Measurements from ENCODE around the gene CHTF18. TPM values are rescaled to one million over a fixed set of nuclear protein-coding genes. Genes with fewer than 3 reads are reported as not detected.

CHTF18 gene
- total RNA-seq, 2 experiments from 2014 or later, result 126 to 127 TPM

- Mint-ChIP-seq H3K36me3 (ENCODE audit: low read depth) (peaks cover 22% of the 10 kb centered on the region), H3K4me3 (no peak overlapping the region), H3K9me3 (no peaks in the 10 kb centered on the region), H3K27me3 (ENCODE audit: low read depth) (no peaks in the 10 kb centered on the region), H3K27ac (no peak overlapping the region), H3K4me1 (ENCODE audit: low read depth) (peaks cover 6% of the 10 kb centered on the region)
- CTCF ChIA-PET, result no interaction called here
- DNase-seq, result no peak
- intact Hi-C loops (cut with micrococcal nuclease), result no loop called here
Measured at GRCh38 chr16:792221-792995, 4.0 kb downstream of the CHTF18 start.

DNA sequence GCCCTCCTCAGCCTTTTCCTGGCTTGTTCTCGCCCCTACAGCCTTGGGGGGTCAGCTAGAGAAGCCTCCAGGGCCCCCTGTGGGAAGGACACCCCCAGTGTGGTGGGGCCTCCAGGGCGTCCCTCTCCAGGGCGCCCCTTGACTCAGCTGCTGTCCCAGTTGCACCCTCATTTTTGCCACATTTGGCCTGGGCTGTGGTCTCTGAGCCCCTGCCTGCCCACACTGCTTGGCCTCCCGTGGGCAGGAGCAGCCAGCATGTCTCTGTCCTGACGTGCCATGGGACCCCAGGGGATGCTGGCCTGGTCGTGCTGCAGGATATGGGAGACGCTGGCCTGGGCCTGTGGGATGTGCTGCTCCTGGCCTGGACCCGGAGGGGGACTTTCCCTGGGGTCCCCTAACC, 5.0 kb downstream of the CHTF18 start:
- Mint-ChIP-seq H3K27me3 (ENCODE audit: low read depth) (no peaks in the 10 kb centered on the region), H3K9me3 (no peaks in the 10 kb centered on the region), H3K4me1 (ENCODE audit: low read depth) (peaks cover 6% of the 10 kb centered on the region), H3K27ac (no peak overlapping the region), H3K36me3 (ENCODE audit: low read depth) (peaks cover 29% of the 10 kb centered on the region), H3K4me3 (no peak overlapping the region)
- CTCF ChIA-PET, result no interaction called here
- intact Hi-C loops (cut with micrococcal nuclease), result no loop called here
- no peak for DNase-seq

DNA sequence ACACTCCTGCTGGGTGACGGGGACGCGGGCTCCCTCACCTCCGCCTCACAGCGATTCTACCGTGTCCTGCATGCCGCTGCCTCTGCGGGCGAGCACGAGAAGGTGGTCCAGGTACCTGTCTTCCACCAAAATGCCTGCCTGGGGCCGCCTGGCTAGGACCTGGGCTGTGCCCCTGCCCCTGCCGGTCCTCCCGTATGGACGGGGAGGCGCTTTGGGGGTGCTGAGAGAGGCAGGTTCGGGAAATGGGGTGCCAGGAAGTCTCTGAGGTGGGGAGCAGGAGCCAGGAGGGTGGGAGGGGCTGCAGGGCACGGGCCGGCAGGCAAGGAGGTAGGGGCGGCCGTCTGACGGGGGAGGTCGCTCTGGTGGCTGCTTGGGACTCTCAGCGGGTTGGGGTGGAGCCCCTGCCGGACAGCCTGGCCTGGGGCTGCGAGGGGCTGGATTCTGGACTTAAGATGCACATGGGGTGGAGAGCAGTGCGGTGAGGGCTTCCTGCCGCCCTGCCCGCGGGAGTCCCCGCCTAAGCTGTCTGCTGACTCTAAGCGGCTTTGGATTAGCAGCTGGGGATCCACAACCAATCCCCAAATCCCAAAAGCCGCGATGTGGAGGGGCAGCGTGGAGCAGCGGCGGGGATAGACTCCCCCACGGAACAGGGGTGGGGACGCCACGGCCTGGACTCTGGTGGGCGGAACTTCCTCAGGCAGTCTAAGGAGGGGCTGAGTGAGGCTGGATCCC, 5.8 kb downstream of the CHTF18 start:
- Mint-ChIP-seq H3K27ac (no peak overlapping the region), H3K36me3 (ENCODE audit: low read depth) (peaks cover 30% of the 10 kb centered on the region), H3K9me3 (no peaks in the 10 kb centered on the region), H3K4me3 (no peak overlapping the region), H3K4me1 (ENCODE audit: low read depth) (peaks cover 6% of the 10 kb centered on the region), H3K27me3 (ENCODE audit: low read depth) (no peaks in the 10 kb centered on the region)
- intact Hi-C loops (cut with micrococcal nuclease), result no loop called here
- CTCF ChIA-PET, result no interaction called here
- no peak for DNase-seq

GRCh38 chr16:794853-795466, 6.5 kb downstream of the CHTF18 start:
- H3K36me3 Mint-ChIP-seq (ENCODE audit: low read depth), result peaks cover 30% of the 10 kb centered on the region
- no peaks in the 10 kb centered on the region for H3K27me3 Mint-ChIP-seq (ENCODE audit: low read depth)
- CTCF ChIA-PET, result no interaction called here
- H3K4me1 Mint-ChIP-seq (ENCODE audit: low read depth), result peaks cover 3% of the 10 kb centered on the region
- H3K4me3 Mint-ChIP-seq, result no peak overlapping the region
- H3K27ac Mint-ChIP-seq, result no peak overlapping the region
- intact Hi-C loops (cut with micrococcal nuclease), result no loop called here
- H3K9me3 Mint-ChIP-seq, result no peaks in the 10 kb centered on the region
- no peak for DNase-seq

- no peaks in the 10 kb centered on the region for H3K27me3 Mint-ChIP-seq (ENCODE audit: low read depth)
- intact Hi-C loops (cut with micrococcal nuclease), result no loop called here
- no peak overlapping the region for H3K4me3 Mint-ChIP-seq
- CTCF ChIA-PET, result no interaction called here
- no peak overlapping the region for H3K27ac Mint-ChIP-seq
- DNase-seq, result no peak
- no peaks in the 10 kb centered on the region for H3K9me3 Mint-ChIP-seq
- peaks cover 30% of the 10 kb centered on the region for H3K36me3 Mint-ChIP-seq (ENCODE audit: low read depth)
- H3K4me1 Mint-ChIP-seq (ENCODE audit: low read depth), result peaks cover 3% of the 10 kb centered on the region
Measured at GRCh38 chr16:795580-796229, 7.3 kb downstream of the CHTF18 start.

DNA sequence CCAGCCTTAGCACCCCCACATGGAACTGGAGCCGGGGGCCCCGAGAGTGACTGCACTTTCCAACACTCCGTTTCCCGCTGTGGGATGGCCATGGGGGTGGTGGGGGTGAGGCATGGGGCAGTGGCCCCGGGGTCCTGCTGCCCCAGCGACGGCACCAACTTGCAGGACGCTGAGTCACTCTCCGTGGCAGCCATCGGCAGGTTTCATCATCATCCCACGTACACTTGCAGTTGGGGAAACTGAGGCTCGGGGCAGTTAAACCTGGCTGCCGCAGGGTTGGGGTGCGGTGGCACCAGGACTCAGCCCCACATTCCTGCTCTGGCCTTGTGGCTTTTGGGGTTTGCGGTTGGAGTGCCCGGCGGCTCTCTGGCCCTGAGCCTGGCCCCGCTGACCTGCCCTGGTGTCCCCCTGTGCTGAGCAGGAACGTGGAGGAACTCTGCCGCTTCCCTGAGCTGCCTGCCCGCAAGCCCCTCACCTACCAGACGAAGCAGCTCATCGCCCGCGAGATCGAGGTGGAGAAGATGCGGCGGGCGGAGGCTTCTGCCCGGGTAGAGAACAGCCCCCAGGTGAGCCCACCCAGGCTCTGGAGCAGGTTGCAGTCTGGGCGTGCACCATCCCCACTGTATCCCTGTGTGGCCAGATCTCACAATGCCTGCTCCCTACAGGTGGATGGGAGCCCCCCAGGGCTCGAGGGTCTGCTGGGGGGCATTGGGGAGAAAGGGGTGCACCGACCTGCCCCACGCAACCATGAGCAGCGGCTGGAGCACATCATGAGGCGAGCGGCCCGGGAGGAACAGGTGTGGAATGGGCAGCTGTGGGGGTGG, 8.1 kb downstream of the CHTF18 start:
- Mint-ChIP-seq H3K9me3 (no peaks in the 10 kb centered on the region), H3K27me3 (ENCODE audit: low read depth) (no peaks in the 10 kb centered on the region), H3K4me3 (no peak overlapping the region), H3K4me1 (ENCODE audit: low read depth) (peaks cover 1% of the 10 kb centered on the region), H3K36me3 (ENCODE audit: low read depth) (peaks cover 24% of the 10 kb centered on the region), H3K27ac (no peak overlapping the region)
- no peak for DNase-seq
- CTCF ChIA-PET, result no interaction called here
- intact Hi-C loops (cut with micrococcal nuclease), result no loop called here

- peaks cover 2% of the 10 kb centered on the region for H3K27me3 Mint-ChIP-seq (ENCODE audit: low read depth)
- CTCF ChIA-PET, result no interaction called here
- no peak overlapping the region for H3K4me3 Mint-ChIP-seq
- no peaks in the 10 kb centered on the region for H3K9me3 Mint-ChIP-seq
- H3K4me1 Mint-ChIP-seq (ENCODE audit: low read depth), result no peaks in the 10 kb centered on the region
- peaks cover 19% of the 10 kb centered on the region for H3K36me3 Mint-ChIP-seq (ENCODE audit: low read depth)
- intact Hi-C loops (cut with micrococcal nuclease), result no loop called here
- no peak overlapping the region for H3K27ac Mint-ChIP-seq
- no peak for DNase-seq
Measured at GRCh38 chr16:797120-797420, 8.7 kb downstream of the CHTF18 start.

DNA sequence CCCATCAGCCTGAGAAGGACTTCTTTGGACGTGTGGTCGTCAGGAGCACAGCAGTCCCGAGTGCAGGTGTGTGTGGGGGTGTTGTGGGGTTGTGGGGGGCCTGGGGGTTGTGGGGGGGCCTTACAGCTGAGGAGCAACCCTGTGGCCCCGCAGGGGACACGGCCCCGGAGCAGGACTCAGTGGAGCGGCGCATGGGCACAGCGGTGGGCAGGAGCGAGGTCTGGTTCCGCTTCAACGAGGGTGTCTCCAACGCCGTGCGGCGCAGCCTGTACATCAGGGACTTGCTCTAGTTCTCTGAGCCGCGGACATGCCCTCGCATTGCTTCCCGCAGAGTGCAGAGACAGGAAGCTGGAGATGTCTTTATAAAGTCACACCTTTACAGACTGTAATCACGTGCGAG, 9.3 kb downstream of the CHTF18 start:
- no peak overlapping the region for H3K4me3 Mint-ChIP-seq

GRCh38 chr16:798666-799065, 10.2 kb downstream of the CHTF18 start:
- Mint-ChIP-seq H3K4me1 (ENCODE audit: low read depth) (no peaks in the 10 kb centered on the region), H3K4me3 (no peak overlapping the region)
- intact Hi-C loops (cut with micrococcal nuclease), result no loop called here

More for the DNA sequence above, 9.3 kb downstream of the CHTF18 start:
- Mint-ChIP-seq H3K36me3 (ENCODE audit: low read depth) (peaks cover 18% of the 10 kb centered on the region), H3K27me3 (ENCODE audit: low read depth) (peaks cover 3% of the 10 kb centered on the region), H3K9me3 (no peaks in the 10 kb centered on the region), H3K27ac (no peak overlapping the region), H3K4me1 (ENCODE audit: low read depth) (no peaks in the 10 kb centered on the region)
- DNase-seq, result no peak
- intact Hi-C loops (cut with micrococcal nuclease), result no loop called here
- CTCF ChIA-PET, result no interaction called here

GRCh38 chr16:799111-799947, 10.9 kb downstream of the CHTF18 start:
- Mint-ChIP-seq H3K27ac (no peak overlapping the region), H3K4me1 (ENCODE audit: low read depth) (no peaks in the 10 kb centered on the region), H3K36me3 (ENCODE audit: low read depth) (peaks cover 18% of the 10 kb centered on the region)

More at GRCh38 chr16:798666-799065, 10.2 kb downstream of the CHTF18 start:
- no peak overlapping the region for H3K27ac Mint-ChIP-seq
- CTCF ChIA-PET, result no interaction called here
- H3K9me3 Mint-ChIP-seq, result no peaks in the 10 kb centered on the region
- H3K27me3 Mint-ChIP-seq (ENCODE audit: low read depth), result peaks cover 3% of the 10 kb centered on the region
- peaks cover 18% of the 10 kb centered on the region for H3K36me3 Mint-ChIP-seq (ENCODE audit: low read depth)
- DNase-seq, result no peak

GRCh38 chr16:799948-800833, 11.8 kb downstream of the CHTF18 start, which contains the start of gene GNG13:
GNG13 (minus strand) TSS chr16:800734; CDS start chr16:799077, 1,657 bp downstream.
- no peak for DNase-seq
- H3K27ac Mint-ChIP-seq, result no peak within 1 kb of the TSS
- CTCF ChIA-PET, result no interaction called here
- no peaks in the 10 kb centered on the region for H3K4me1 Mint-ChIP-seq (ENCODE audit: low read depth)
- no peak within 1 kb of the TSS for H3K4me3 Mint-ChIP-seq
- H3K36me3 Mint-ChIP-seq (ENCODE audit: low read depth), result peaks cover 18% of the 10 kb centered on the region
- intact Hi-C loops (cut with micrococcal nuclease), result loop anchor here (10.0 kb wide), 1 partner anchor 175 kb away; the partner anchor contains the start of gene LMF1
- peaks cover 3% of the 10 kb centered on the region for H3K27me3 Mint-ChIP-seq (ENCODE audit: low read depth)
- no peaks in the 10 kb centered on the region for H3K9me3 Mint-ChIP-seq

More at GRCh38 chr16:799111-799947, 10.9 kb downstream of the CHTF18 start:
- Mint-ChIP-seq H3K9me3 (no peaks in the 10 kb centered on the region), H3K4me3 (no peak overlapping the region), H3K27me3 (ENCODE audit: low read depth) (peaks cover 3% of the 10 kb centered on the region)
- no peak for DNase-seq
- CTCF ChIA-PET, result no interaction called here
- intact Hi-C loops (cut with micrococcal nuclease), result no loop called here

All from activated naive CD4-positive, alpha-beta T cell treated with anti-CD3 and anti-CD28 coated beads for 36 hours (primary cell).